Mucosa of descending colon (tissue), 3 donors: ENCODE measurements around the gene ANTXR1. TPM values are rescaled to one million over a fixed set of nuclear protein-coding genes. Genes with fewer than 3 reads are reported as not detected.

Experiments
- ATAC-seq: fragments of 200-7000 bp; cut with Tn5 transposase; one replicate; pipeline ENCODE4 v1.9.1; 2020; ENCODE audit warnings: mild to moderate bottlenecking, moderate library complexity
- DNase-seq, 3 donors: peaks; one replicate each; pipeline ENCODE4 v3.0.0-alpha.2; 2020
- H3K36me3 ChIP-seq: fragments of 200-600 bp; one replicate; pipeline ENCODE4 v1.8.0; 2021; ENCODE audit warnings: low read depth, mild to moderate bottlenecking
- H3K4me1 ChIP-seq: fragments of 200-600 bp; one replicate; pipeline ENCODE4 v1.8.0; 2021; ENCODE audit warnings: low read depth, mild to moderate bottlenecking
- H3K4me3 ChIP-seq: fragments of 200-600 bp; one replicate; pipeline ENCODE4 v1.8.0; 2021; ENCODE audit warnings: mild to moderate bottlenecking
- H3K9me3 ChIP-seq: fragments of 200-600 bp; one replicate; pipeline ENCODE4 v1.8.0; 2021; ENCODE audit warnings: mild to moderate bottlenecking
- intact Hi-C, 2 donors: fragments of 100-400 bp; cut with DNase I in 1 of 2; cut with micrococcal nuclease in 1 of 2; formaldehyde crosslinking; loops; one replicate each; pipeline versions ENCODE4 v1.11.0 to v1.11.1; 2022; cut with DNase I, micrococcal nuclease
- total RNA-seq, 3 donors: library from RNA; stranded (reverse); fragmentation: NEBNext Ultra II Directional in 2 of 3; extraction: Animal tissue kit (Norgen Biotek cat#: 25700) in 2 of 3; gene quantifications; one replicate each; pipeline versions ENCODE4 v1.2.1 to v1.2.4, GENCODE V29; 2021 to 2023
- TF ChIP-seq, protein P1 (sequence below): fragments of 200-600 bp; IDR thresholded peaks from one replicate; pipeline ENCODE4 v1.8.0; 2022; ENCODE audit warnings: antibody characterized with exemption, mild to moderate bottlenecking
- donor health status: DM: no; HTN: no; CAD: no; lungs with moderate emphysema.
- donor health status: DM: no; HTN: no; CAD: no.
- donor health status: DM: no; HTN: yes; CAD: no.

ANTXR1 gene
- total RNA-seq, 3 donors from 2014 or later, result 10.7 to 77.7 (median 18.6) TPM

DNA sequence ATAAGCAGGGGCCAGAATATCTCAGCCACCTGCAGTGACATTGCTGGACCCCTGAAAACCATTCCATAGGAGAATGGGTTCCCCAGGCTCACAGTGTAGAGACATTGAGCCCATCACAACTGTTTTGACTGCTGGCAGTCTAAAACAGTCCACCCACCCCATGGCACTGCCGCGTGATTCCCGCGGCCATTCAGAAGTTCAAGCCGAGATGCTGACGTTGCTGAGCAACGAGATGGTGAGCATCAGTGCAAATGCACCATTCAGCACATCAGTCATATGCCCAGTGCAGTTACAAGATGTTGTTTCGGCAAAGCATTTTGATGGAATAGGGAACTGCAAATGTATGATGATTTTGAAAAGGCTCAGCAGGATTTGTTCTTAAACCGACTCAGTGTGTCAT, 234.6 kb downstream of the ANTXR1 start:
- Histone ChIP-seq H3K9me3 (no peaks in the 10 kb centered on the region), H3K4me1 (no peaks in the 10 kb centered on the region), H3K4me3 (no peak overlapping the region), H3K36me3 (no peaks in the 10 kb centered on the region)
- intact Hi-C loops, result loop anchor here in 1 of 2 donors (10.0 kb wide), 1 partner anchor 57 kb away; no protein-coding TSS in a partner anchor
- DNase-seq, result no peak
- TF ChIP-seq, protein P1, sequence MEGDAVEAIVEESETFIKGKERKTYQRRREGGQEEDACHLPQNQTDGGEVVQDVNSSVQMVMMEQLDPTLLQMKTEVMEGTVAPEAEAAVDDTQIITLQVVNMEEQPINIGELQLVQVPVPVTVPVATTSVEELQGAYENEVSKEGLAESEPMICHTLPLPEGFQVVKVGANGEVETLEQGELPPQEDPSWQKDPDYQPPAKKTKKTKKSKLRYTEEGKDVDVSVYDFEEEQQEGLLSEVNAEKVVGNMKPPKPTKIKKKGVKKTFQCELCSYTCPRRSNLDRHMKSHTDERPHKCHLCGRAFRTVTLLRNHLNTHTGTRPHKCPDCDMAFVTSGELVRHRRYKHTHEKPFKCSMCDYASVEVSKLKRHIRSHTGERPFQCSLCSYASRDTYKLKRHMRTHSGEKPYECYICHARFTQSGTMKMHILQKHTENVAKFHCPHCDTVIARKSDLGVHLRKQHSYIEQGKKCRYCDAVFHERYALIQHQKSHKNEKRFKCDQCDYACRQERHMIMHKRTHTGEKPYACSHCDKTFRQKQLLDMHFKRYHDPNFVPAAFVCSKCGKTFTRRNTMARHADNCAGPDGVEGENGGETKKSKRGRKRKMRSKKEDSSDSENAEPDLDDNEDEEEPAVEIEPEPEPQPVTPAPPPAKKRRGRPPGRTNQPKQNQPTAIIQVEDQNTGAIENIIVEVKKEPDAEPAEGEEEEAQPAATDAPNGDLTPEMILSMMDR, result no peak
- no peak for ATAC-seq

DNA sequence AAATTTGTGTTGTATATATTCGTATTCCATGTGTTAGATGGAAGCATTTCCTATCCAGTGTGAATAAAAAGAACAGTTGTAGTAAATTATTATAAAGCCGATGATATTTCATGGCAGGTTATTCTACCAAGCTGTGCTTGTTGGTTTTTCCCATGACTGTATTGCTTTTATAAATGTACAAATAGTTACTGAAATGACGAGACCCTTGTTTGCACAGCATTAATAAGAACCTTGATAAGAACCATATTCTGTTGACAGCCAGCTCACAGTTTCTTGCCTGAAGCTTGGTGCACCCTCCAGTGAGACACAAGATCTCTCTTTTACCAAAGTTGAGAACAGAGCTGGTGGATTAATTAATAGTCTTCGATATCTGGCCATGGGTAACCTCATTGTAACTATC, 235.3 kb downstream of the ANTXR1 start:
- TF ChIP-seq, protein P1, result no peak
- intact Hi-C loops, result loop anchor here in 1 of 2 donors (10.0 kb wide), 1 partner anchor 57 kb away; no protein-coding TSS in a partner anchor
- DNase-seq (no peak), ATAC-seq (no peak)
- Histone ChIP-seq H3K36me3 (no peaks in the 10 kb centered on the region), H3K4me1 (no peaks in the 10 kb centered on the region), H3K9me3 (no peaks in the 10 kb centered on the region), H3K4me3 (no peak overlapping the region)

DNA sequence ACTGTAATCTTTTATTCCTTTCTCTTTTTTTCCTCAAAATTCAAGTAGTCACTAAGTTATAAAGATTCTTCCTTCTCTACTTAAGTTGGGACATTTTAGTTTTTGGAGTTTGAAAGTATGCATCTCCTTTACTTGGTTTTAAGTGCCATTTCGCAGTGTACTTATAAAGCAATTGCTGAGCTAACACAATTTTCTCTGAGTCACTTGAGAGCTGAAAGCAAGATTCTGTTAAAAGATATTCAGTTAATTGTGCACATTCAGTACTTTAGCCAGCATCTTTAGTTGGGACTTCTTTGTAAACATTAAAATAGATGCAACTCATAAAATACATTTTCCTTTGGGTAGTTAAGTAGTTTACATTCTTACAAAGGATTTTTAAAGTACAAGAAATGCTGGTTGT, 238.0 kb downstream of the ANTXR1 start:
- Histone ChIP-seq H3K4me1 (no peaks in the 10 kb centered on the region), H3K4me3 (no peak overlapping the region), H3K36me3 (no peaks in the 10 kb centered on the region), H3K9me3 (no peaks in the 10 kb centered on the region)
- TF ChIP-seq, protein P1, result no peak
- intact Hi-C loops, result no loop called here
- ATAC-seq, result no peak
- no peak for DNase-seq

DNA sequence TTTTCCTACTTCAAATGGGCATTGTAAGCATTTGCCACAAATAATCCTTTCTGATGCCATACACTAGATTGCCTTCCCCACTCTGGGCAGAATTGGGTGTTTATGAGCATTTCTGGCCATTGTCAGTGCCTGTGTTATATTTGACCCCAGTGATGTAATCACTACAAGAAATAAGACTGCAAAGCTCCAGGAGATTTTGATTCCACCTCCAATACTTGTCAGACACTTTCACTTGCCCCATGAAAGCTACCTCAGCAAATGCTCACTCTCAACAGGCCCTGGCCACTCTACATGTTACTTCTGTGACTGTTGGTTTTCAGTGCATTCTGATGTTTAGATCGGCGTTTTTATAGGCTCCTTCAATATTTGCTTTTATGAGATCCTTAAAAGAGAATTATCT, 239.0 kb downstream of the ANTXR1 start:
- ATAC-seq (no peak), DNase-seq (no peak)
- no peaks in the 10 kb centered on the region for H3K36me3 ChIP-seq
- no peaks in the 10 kb centered on the region for H3K9me3 ChIP-seq
- H3K4me1 ChIP-seq, result no peaks in the 10 kb centered on the region
- H3K4me3 ChIP-seq, result no peak overlapping the region
- TF ChIP-seq, protein P1, result no peak
- intact Hi-C loops, result no loop called here

DNA sequence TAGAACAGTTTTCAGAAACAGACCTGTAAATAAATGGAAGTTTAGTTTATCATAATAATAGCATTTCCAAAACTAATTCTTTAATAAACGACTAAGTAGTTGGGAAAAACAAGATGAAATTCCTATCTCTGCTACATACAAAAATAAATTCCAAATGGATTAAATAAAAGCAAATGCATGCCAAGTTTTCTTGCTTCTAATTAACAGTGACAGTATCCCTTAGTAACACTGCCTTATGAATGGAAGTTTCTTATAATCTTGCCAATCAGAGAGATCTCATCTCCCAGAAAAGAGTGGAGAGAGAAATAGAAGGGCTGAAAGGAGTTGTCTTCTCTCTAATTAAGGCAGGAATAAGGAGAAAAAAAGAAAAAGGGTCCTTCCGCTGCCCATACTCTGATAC, 240.1 kb downstream of the ANTXR1 start:
- Histone ChIP-seq H3K36me3 (no peaks in the 10 kb centered on the region), H3K9me3 (no peaks in the 10 kb centered on the region), H3K4me1 (no peaks in the 10 kb centered on the region), H3K4me3 (no peak overlapping the region)
- TF ChIP-seq, protein P1, result no peak
- ATAC-seq (no peak), DNase-seq (no peak)
- intact Hi-C loops, result no loop called here
